ENCODE measurements around the gene WNT10A.

The WNT10A gene

DNA sequence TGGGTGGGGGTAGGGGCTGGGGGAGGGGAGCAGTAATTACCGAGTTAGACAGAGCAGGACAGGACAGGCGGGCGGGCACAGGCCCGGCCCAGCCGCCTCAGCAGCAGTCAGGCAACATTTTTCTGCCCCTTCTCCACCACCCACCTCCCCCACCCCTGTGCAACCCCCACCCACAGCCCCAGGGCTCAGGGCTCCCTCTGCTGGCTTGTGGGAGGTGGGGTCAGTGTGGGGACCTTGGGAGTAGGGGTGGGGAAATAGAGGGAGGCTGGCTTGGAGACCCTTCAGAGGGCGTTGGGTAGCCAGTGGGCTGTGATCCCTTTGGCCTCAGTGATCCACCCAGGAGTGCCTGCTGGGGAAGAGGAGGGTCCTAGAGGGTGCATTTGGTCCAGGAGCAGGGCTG, 14.7 kb upstream of the WNT10A start:
- no peaks in the 10 kb centered on the region for H3K9me3 Mint-ChIP-seq
- H3K4me3 Mint-ChIP-seq = no peak overlapping the region
- DNase-seq (no peak), ATAC-seq (no peak)
- H3K27ac Mint-ChIP-seq = no peak overlapping the region
- H3K27me3 Mint-ChIP-seq = peaks cover 93% of the 10 kb centered on the region
- peaks cover 2% of the 10 kb centered on the region for H3K4me1 Mint-ChIP-seq

DNA sequence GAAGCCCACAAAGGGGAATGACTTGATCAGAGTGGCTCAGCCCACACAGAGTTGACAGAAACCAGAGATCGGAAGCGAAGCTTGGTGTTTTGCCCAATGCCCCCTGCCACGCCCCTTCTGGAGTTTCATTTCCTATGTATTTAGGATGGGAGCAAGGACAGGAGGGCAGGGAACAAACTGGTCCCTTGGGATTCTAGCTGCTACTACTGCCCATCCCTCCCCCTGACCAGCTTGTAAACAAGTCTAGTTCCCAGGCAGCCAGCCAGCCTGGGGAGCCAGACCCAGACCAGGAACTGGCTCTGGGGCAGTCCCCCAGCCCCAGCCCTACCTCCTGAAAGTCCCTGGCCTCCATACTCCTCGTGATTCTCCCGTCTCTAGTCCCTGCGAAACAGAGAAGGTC, 12.8 kb upstream of the WNT10A start:
- H3K4me1 Mint-ChIP-seq = peaks cover 17% of the 10 kb centered on the region
- no peak overlapping the region for H3K27ac Mint-ChIP-seq
- no peak for ATAC-seq
- DNase-seq = no peak
- no peak overlapping the region for H3K4me3 Mint-ChIP-seq
- no peaks in the 10 kb centered on the region for H3K9me3 Mint-ChIP-seq
- peaks cover 93% of the 10 kb centered on the region for H3K27me3 Mint-ChIP-seq

DNA sequence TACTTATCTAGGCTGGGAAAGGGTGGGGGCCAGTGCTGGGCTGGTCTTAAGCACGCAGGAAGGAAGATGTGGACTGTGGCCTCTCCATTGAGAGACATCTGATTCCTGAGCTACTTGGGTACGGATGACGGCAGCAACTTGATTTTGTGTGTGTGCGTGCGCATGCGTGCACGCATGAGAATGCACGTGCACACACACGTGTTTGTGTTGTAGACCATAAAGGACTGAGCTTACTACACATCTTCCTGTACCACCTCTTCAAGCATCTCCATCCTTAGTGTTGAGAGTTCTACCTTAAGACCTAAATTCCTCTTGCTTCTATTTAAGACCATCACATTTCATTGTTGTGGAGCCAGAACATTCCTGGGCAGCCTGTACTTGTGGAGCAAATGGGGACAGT, 11.6 kb upstream of the WNT10A start:
- Mint-ChIP-seq H3K9me3 (no peaks in the 10 kb centered on the region), H3K4me1 (peaks cover 26% of the 10 kb centered on the region), H3K4me3 (no peak overlapping the region), H3K27ac (no peak overlapping the region), H3K27me3 (peaks cover 93% of the 10 kb centered on the region)
- ATAC-seq = no peak
- no peak for DNase-seq

DNA sequence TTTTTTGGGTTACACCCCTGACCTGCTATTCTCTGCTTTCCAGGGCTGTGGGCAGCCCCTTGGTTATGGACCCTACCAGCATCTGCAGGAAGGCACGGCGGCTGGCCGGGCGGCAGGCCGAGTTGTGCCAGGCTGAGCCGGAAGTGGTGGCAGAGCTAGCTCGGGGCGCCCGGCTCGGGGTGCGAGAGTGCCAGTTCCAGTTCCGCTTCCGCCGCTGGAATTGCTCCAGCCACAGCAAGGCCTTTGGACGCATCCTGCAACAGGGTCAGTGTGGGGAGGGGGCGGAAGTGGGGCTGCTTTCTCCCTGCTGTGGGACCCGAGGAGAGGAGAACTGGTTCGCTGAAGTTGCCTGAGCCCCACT, 9.7 kb upstream of the WNT10A start:
- Mint-ChIP-seq H3K4me1 (peaks cover 26% of the 10 kb centered on the region), H3K27ac (no peak overlapping the region), H3K4me3 (peak overlapping the region; percentile 37 to 66), H3K27me3 (peaks cover 95% of the 10 kb centered on the region), H3K9me3 (no peaks in the 10 kb centered on the region)
- DNase-seq (no peak), ATAC-seq (peak; percentile 4)

DNA sequence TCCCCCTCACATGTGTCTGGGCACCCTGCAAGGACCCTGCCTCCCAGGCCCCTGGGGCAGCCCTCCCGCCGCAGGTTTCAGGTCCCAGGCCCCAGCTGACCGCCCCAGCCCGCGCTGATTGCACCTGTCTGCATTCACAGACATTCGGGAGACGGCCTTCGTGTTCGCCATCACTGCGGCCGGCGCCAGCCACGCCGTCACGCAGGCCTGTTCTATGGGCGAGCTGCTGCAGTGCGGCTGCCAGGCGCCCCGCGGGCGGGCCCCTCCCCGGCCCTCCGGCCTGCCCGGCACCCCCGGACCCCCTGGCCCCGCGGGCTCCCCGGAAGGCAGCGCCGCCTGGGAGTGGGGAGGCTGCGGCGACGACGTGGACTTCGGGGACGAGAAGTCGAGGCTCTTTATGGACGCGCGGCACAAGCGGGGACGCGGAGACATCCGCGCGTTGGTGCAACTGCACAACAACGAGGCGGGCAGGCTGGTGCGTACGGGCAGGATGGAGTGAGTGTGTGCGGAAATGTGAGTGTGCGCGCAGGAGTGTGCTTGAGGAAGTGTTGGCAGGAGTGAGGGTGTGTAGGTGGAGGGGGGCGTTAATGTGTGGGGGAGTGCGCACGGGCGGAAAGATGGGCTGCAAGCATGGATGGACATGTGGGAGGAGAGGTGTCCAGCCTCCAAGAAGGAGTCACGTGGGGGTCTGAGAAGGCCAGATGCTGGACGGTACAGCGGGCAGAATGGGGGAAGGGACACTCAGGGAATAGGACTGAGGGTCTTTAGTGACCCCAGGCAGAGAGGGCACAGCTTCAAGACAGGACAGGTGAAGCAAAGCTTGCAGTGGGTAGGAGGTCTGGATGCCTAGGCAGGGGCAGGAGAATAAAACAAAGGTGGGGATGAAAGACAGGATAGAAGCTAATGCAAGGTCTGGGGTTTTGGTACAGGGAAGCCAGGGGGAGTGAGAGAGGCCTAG, 9.0 kb upstream of the WNT10A start:
- DNase-seq (no peak), ATAC-seq (peak; percentile 34)
- Mint-ChIP-seq H3K27ac (no peak overlapping the region), H3K4me3 (peak overlapping the region; percentile 67 to 74), H3K27me3 (peaks cover 95% of the 10 kb centered on the region), H3K4me1 (peaks cover 29% of the 10 kb centered on the region), H3K9me3 (no peaks in the 10 kb centered on the region)

DNA sequence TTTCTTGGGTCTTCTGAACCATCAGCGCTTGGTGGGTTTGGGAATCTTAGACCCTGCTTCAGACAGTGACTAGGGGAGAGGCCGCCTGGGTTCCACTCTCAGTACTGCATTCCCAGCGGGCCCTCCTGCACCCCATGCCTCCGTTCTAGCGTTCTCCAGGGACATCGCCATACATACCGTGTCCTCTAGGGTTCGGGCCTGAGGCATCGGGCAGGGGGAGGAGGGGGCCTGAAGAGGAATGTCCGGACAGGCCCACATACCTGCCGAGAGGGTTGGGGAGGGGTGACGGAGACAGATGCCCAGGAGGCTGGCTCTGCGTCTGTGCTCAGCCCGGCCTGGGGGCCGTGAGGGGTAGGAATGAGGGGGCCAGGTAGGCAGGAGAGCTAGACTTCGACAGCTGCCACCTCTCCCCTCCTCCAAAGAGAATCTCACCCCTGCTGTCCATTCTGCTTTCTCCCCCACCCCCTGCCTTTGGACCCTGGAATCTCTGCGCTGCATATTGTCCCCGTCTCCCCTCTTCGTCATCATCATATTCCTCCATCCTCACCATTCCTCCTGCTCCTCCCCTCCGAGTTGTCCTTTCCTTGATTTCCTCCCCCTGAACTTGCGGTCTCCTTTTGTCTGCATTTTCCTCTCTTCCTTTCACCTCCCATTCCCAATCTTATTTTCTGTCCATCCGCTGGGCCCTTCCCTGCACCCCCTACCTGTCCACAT, 7.8 kb upstream of the WNT10A start:
- peak overlapping the region in 1 of 2 donors; percentile 91 for H3K27ac Mint-ChIP-seq
- peak overlapping the region; percentile 3 to 69 for H3K4me3 Mint-ChIP-seq
- ATAC-seq (no peak), DNase-seq (no peak)
- H3K9me3 Mint-ChIP-seq = no peaks in the 10 kb centered on the region
- H3K4me1 Mint-ChIP-seq = peaks cover 41% of the 10 kb centered on the region
- H3K27me3 Mint-ChIP-seq = peaks cover 92% of the 10 kb centered on the region

DNA sequence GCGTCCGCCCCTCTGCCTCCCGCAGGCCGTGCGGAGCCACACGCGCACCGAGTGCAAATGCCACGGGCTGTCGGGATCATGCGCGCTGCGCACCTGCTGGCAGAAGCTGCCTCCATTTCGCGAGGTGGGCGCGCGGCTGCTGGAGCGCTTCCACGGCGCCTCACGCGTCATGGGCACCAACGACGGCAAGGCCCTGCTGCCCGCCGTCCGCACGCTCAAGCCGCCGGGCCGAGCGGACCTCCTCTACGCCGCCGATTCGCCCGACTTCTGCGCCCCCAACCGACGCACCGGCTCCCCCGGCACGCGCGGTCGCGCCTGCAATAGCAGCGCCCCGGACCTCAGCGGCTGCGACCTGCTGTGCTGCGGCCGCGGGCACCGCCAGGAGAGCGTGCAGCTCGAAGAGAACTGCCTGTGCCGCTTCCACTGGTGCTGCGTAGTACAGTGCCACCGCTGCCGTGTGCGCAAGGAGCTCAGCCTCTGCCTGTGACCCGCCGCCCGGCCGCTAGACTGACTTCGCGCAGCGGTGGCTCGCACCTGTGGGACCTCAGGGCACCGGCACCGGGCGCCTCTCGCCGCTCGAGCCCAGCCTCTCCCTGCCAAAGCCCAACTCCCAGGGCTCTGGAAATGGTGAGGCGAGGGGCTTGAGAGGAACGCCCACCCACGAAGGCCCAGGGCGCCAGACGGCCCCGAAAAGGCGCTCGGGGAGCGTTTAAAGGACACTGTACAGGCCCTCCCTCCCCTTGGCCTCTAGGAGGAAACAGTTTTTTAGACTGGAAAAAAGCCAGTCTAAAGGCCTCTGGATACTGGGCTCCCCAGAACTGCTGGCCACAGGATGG, 7.1 kb upstream of the WNT10A start:
- H3K9me3 Mint-ChIP-seq = no peaks in the 10 kb centered on the region
- H3K27me3 Mint-ChIP-seq = peaks cover 84% of the 10 kb centered on the region
- peaks cover 48% of the 10 kb centered on the region for H3K4me1 Mint-ChIP-seq
- no peak for DNase-seq
- H3K4me3 Mint-ChIP-seq = peak overlapping the region; percentile 3 to 69
- ATAC-seq = peak; percentile 11
- peak overlapping the region in 1 of 2 donors; percentile 91 for H3K27ac Mint-ChIP-seq

DNA sequence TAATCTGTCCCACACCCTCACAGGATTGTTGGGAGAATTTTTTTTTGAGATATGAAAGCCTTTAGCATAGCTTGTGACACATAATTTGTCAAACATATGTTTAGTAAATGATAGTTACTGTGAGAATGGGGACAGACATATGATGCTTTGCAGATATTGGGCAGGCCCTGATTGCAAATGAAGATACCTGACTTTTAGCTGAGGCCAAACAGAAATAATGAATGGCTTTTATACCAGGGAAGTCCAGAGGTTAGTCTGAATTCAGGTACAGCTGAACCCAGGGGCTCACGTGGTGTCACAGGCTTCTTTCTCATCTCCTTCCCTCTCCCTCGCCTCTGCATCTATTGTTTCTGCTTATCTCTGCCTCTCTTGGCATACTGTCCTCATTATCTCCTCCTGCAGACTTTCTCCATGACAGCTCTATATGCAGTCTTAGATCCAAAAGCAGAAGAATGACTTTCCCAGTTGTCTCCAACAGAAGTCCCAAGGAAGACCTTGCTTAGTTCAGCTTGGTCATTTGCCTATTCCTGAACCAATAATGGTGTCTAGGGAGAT, 4.9 kb upstream of the WNT10A start:
- DNase-seq (no peak), ATAC-seq (no peak)
- H3K4me3 Mint-ChIP-seq = no peak overlapping the region
- H3K27me3 Mint-ChIP-seq = peaks cover 63% of the 10 kb centered on the region
- H3K4me1 Mint-ChIP-seq = peaks cover 67% of the 10 kb centered on the region
- H3K27ac Mint-ChIP-seq = no peak overlapping the region
- H3K9me3 Mint-ChIP-seq = no peaks in the 10 kb centered on the region

DNA sequence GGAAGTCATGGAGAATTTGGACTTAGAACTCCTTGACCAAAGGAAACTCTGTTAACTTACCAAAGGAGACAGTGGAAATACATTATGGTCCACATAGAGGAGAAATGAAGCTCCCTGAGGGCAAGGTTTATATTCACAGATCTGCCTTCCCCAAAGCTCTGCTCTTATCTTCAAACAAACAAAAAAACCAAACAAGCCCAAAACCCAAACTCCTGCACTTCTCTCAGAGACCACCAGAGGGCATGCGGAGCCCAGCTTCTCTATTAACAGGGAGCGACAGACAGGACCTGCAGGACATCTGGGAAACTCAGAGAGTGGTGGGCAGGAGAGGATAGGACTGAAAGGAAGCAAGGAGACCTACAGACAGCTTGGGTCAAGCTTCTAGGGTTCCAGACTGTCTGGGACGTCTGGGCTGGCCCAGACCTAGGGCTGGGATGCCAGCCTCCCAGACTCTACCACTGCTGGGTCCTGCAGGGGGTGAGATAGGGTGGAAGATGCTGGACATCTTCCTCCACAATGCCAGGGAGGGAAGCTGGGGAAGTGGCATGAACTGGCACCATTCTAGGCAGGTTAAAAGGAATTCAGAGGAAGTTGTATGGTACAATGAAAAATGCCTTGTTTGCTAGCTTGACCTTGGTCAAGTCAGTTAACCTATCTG, 4.0 kb upstream of the WNT10A start:
- ATAC-seq = no peak
- Mint-ChIP-seq H3K27ac (no peak overlapping the region), H3K9me3 (no peaks in the 10 kb centered on the region), H3K27me3 (peaks cover 63% of the 10 kb centered on the region), H3K4me3 (peak overlapping the region in 1 of 2 donors; percentile 4), H3K4me1 (peaks cover 71% of the 10 kb centered on the region)
- peak; percentile 68 to 76 for DNase-seq

DNA sequence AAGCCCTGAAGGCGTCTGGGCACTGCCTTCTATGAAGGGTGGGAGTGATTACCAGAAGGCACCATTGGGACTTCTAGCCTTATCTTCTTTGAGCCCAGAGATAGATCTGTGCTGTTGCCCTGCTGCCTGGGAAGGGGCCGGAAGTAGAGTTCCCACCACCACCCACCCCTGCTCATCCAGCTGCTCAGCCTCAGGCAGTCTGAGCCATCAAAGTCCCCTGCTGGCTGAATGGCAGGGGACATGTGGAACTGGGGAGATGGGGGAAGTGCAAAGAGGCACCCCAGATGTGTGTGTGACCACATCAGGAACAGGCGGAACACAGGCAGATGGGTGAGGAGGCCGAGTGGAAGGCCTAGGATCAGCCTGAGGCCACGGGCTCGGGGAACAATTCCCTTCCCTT, 3.3 kb upstream of the WNT10A start:
- Mint-ChIP-seq H3K9me3 (no peaks in the 10 kb centered on the region), H3K4me1 (peaks cover 71% of the 10 kb centered on the region), H3K4me3 (no peak overlapping the region), H3K27ac (no peak overlapping the region), H3K27me3 (peaks cover 63% of the 10 kb centered on the region)
- no peak for DNase-seq
- no peak for ATAC-seq

DNA sequence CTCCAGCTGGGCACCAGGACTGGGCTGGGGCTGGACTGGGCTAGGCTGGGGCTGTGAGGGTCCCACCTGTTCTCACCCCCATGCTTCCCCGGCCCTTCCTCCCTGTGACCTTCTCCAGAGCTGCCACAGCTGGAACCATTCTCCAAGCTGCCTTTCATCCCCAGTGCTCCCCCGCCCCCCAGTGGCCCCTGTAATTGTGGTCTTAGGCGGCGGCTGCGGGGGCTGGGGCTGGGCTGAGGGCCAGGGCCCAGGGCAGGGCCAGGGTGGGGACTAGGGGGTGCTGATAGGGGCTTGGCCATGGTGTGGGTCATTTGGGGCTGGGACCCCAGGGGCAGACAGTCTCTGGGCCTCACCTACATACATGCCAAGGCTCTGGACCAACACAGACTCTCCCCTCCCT, 2.8 kb upstream of the WNT10A start:
- DNase-seq (no peak), ATAC-seq (no peak)
- Mint-ChIP-seq H3K4me1 (peaks cover 71% of the 10 kb centered on the region), H3K9me3 (no peaks in the 10 kb centered on the region), H3K4me3 (no peak overlapping the region), H3K27me3 (peaks cover 62% of the 10 kb centered on the region), H3K27ac (no peak overlapping the region)

DNA sequence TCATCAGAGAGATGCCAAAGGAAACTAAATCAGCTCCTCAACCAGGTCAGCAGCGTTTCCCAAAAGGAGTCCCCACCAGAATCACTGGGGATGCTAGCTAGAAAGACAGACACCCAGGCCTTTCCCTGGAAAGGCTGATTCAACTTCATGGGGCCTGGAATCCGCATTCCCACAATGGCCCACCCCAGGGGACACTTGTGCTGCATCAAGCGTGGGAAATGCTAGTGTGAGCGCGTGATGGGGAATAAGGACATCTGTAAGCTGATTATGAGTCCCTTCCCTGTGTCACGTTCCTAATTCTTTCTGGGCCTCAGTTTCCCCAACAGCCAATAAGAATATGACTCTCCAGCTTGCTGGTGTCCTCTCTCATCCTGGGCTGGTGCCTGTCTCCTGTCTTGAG, 2.2 kb upstream of the WNT10A start:
- no peak overlapping the region for H3K4me3 Mint-ChIP-seq
- peaks cover 57% of the 10 kb centered on the region for H3K27me3 Mint-ChIP-seq
- no peak overlapping the region for H3K27ac Mint-ChIP-seq
- H3K9me3 Mint-ChIP-seq = no peaks in the 10 kb centered on the region
- H3K4me1 Mint-ChIP-seq = peaks cover 70% of the 10 kb centered on the region
- no peak for DNase-seq
- ATAC-seq = no peak

DNA sequence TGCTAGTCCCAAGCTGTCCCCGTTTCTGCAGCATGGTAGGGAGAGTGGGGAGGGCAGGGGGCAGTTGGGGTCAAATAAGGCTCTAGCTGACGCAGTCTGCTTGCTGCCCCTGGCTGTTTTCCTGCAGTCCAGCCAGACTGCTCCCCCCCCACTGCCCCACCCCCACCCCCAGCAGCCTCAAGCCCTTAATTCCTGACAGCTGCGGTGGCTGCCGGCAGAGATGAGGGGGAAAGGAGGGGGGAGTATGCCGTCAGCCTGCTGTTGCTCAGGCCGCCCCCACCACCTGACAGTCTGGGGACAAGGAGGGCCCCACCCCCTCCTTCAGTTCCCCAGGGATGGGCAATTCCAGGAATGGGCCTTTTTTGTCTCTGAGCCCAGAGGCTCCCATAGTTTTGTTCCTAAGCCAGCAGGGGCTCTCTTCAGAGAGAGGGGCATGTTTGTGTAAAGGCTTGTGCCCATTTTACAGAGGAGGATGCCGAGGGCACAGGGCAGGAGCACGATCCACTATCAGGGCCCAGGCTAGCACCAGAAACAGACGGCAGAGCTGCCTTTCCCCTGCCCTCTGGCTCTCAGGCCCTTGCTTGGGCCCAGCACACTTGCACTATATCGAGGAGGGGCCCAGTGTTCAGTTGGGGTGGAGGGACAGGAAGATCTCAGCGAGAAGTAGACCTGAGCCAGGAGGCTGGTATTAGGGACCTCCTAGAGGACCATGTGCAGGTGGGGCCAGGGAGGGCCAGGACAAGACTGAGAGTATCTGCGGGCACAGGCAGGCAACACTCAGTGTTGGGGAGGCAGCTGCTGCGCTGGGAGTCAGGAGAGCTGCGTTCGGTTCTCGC, 1.5 kb upstream of the WNT10A start:
- no peak for DNase-seq
- no peak for ATAC-seq
- peaks cover 51% of the 10 kb centered on the region for H3K27me3 Mint-ChIP-seq
- no peaks in the 10 kb centered on the region for H3K9me3 Mint-ChIP-seq
- H3K4me3 Mint-ChIP-seq = peak overlapping the region; percentile 87 to 90
- peaks cover 72% of the 10 kb centered on the region for H3K4me1 Mint-ChIP-seq
- no peak overlapping the region for H3K27ac Mint-ChIP-seq

DNA sequence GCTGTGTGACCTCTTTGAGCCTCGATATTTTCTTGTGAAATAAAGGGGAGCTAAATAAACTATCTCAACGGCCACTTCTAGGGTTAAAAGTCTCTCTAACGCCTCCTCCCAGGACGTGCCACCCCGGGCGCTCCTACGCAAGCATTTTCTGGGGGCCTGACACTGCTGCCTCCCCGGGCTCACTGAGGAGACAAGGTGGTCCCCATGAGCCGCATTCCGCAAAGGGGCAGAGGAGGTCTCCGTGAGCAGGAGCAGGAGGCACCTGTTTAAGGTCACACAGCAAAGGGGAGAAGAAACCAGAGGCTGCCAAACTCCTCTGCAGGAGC, 913 bp upstream of the WNT10A start:
- DNase-seq (no peak), ATAC-seq (peak; percentile 0)
- no peak overlapping the region for H3K27ac Mint-ChIP-seq
- H3K27me3 Mint-ChIP-seq = peaks cover 51% of the 10 kb centered on the region
- H3K4me1 Mint-ChIP-seq = peaks cover 78% of the 10 kb centered on the region
- H3K9me3 Mint-ChIP-seq = no peaks in the 10 kb centered on the region
- H3K4me3 Mint-ChIP-seq = peak overlapping the region; percentile 87 to 90
